A549 (cell line): Measurements from ENCODE around the gene BCDIN3D.

Experiments
- CTCF ChIP-seq: fragments of >200 bp; sonication (Bioruptor Twin); formaldehyde crosslinking; IDR thresholded peaks from 3 replicates; pipeline ENCODE4 v1.5.1; 2016
- EHMT2 ChIP-seq: fragments of 200-600 bp; sonication (generic); IDR thresholded peaks from 2 replicates; pipeline ENCODE4 v1.6.1; 2016; ENCODE audit warnings: antibody characterized with exemption, low read depth, mild to moderate bottlenecking, moderate library complexity
- ESRRA ChIP-seq: fragments of 150-350 bp; IDR thresholded peaks from 2 replicates; pipeline ENCODE4 v1.6.1; 2014; ENCODE audit warnings: mild to moderate bottlenecking, low read length, borderline replicate concordance
- HDAC2 ChIP-seq: fragments of 200-600 bp; sonication (generic); IDR thresholded peaks from 2 replicates; pipeline ENCODE4 v1.6.1; 2016
- HOXB13 ChIP-seq: fragments of 250-450 bp; sonication (Bioruptor Pico); IDR thresholded peaks from 2 replicates; pipeline ENCODE4 v1.5.0; 2020; ENCODE audit warnings: low read depth, mild to moderate bottlenecking, moderate library complexity
- JUNB ChIP-seq: fragments of >200 bp; sonication (Bioruptor Twin); formaldehyde crosslinking; IDR thresholded peaks from 2 replicates; pipeline ENCODE4 v1.6.1; 2016
- MAFK ChIP-seq: fragments of 450-650 bp; IDR thresholded peaks from 2 replicates; pipeline ENCODE4 v1.6.1; 2014; ENCODE audit not compliant: partially characterized antibody
- NFE2L2 ChIP-seq: fragments of 150-350 bp; conservative IDR thresholded peaks from 2 replicates; pipeline ENCODE4 v1.6.1; 2014; ENCODE audit warnings: low read length
- POLR2A ChIP-seq: IDR thresholded peaks from 2 replicates; pipeline ENCODE4 v1.6.1; 2012; ENCODE audit warnings: mild to moderate bottlenecking, low read length
- RAD21 ChIP-seq, 2 experiments: fragments of >200 bp in 1 of 2; sonication (Bioruptor Twin) in 1 of 2; formaldehyde crosslinking in 1 of 2; IDR thresholded peaks in 1 of 2; conservative IDR thresholded peaks in 1 of 2; 2 replicates in 1 of 2; 3 replicates in 1 of 2; pipeline ENCODE4 v1.6.1; 2012 to 2018; ENCODE audit warnings: inconsistent platforms in 1 of 2
- RARB ChIP-seq: fragments of 250-450 bp; sonication (Bioruptor Pico); IDR thresholded peaks from 2 replicates; pipeline ENCODE4 v1.8.0; 2021; ENCODE audit warnings: mild to moderate bottlenecking, moderate library complexity
- ZC3H11A ChIP-seq: fragments of 450-650 bp; IDR thresholded peaks from 2 replicates; pipeline ENCODE4 v1.6.1; 2014; ENCODE audit warnings: antibody characterized with exemption, mild to moderate bottlenecking
- TF ChIP-seq, protein P1 (sequence below): fragments of 200-600 bp; sonication (generic); IDR thresholded peaks from 2 replicates; pipeline ENCODE4 v1.6.1; 2016; ENCODE audit warnings: antibody characterized with exemption, mild to moderate bottlenecking, moderate library complexity

GRCh38 chr12:49885118-49885517, 42.2 kb upstream of the BCDIN3D start:
- no peak for TF ChIP-seq HDAC2
- no peak for TF ChIP-seq ZC3H11A
- TF ChIP-seq CTCF, result no peak
- no peak for TF ChIP-seq MAFK
- no peak for TF ChIP-seq POLR2A
- TF ChIP-seq, protein P1, sequence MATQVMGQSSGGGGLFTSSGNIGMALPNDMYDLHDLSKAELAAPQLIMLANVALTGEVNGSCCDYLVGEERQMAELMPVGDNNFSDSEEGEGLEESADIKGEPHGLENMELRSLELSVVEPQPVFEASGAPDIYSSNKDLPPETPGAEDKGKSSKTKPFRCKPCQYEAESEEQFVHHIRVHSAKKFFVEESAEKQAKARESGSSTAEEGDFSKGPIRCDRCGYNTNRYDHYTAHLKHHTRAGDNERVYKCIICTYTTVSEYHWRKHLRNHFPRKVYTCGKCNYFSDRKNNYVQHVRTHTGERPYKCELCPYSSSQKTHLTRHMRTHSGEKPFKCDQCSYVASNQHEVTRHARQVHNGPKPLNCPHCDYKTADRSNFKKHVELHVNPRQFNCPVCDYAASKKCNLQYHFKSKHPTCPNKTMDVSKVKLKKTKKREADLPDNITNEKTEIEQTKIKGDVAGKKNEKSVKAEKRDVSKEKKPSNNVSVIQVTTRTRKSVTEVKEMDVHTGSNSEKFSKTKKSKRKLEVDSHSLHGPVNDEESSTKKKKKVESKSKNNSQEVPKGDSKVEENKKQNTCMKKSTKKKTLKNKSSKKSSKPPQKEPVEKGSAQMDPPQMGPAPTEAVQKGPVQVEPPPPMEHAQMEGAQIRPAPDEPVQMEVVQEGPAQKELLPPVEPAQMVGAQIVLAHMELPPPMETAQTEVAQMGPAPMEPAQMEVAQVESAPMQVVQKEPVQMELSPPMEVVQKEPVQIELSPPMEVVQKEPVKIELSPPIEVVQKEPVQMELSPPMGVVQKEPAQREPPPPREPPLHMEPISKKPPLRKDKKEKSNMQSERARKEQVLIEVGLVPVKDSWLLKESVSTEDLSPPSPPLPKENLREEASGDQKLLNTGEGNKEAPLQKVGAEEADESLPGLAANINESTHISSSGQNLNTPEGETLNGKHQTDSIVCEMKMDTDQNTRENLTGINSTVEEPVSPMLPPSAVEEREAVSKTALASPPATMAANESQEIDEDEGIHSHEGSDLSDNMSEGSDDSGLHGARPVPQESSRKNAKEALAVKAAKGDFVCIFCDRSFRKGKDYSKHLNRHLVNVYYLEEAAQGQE, result no peak
- no peak for TF ChIP-seq JUNB
- no peak for TF ChIP-seq ESRRA
- no peak for TF ChIP-seq RARB (CRISPR knock-in tag)
- TF ChIP-seq HOXB13 (CRISPR knock-in tag), result no peak
- no peak for TF ChIP-seq EHMT2
- no peak for TF ChIP-seq RAD21 (conservative IDR thresholded peaks at IDR 0.05 in 1 of 2, IDR thresholded peaks at IDR 0.05 in 1 of 2)
- TF ChIP-seq NFE2L2, result no peak
